PC-3 (cell line): Measurements from ENCODE around the gene POLR2J.
"Not testable (repeated sequence)": the region's sequence is repeated elsewhere in the genome, so short reads cannot be mapped to it uniquely, and the experiment has no call there.

Experiments used
- CTCF ChIP-seq: fragments of 300-600 bp; sonication (generic); conservative IDR thresholded peaks from 2 replicates; pipeline ENCODE4 v1.5.1; 2017; ENCODE audit warnings: antibody characterized with exemption, low read depth, mild to moderate bottlenecking, low read length
- EZH2 ChIP-seq: fragments of 300-600 bp; sonication (generic); IDR thresholded peaks from one replicate; pipeline ENCODE4 v1.6.1; 2017; ENCODE audit warnings: antibody characterized with exemption, mild to moderate bottlenecking, low read length; ENCODE audit not compliant: unreplicated experiment

DNA sequence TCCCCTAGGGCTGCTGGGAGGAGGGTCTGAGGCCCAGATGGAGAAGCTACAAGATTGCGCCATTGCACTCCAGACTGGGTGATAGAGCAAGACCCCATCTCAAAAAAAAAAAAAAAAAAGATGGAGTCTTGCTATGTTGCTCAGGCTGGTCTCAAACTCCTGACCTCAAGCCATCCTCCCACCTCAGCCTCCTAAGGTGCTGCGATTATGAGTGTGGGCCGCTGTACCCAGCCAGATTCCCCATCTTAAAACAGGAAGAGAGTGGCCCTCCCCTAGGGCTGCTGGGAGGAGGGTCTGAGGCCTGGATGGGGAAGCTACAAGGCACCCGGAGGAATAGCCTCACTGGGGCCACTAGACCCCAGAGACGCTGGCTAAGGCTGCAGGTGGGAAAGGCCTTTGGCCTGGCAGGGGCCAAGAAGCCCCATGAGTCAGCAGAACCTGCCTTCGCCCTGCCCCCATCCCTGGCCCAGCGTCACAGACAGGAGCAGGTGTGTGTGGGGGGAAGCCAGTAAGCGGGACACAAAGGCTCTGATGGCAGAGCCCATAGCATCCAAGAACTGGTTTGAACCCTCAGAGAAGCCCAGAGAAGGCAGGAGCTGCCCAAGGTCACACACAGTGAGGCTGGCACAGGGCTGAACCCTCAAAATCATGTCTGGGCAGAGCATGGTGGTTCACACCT lies 28.8 kb upstream of the POLR2J start:
- not testable (repeated sequence) for TF ChIP-seq CTCF, EZH2
